Endometrial microvascular endothelial cells (primary cell): ENCODE data around the gene IPO8. TPM values are rescaled to one million over a fixed set of nuclear protein-coding genes. Genes with fewer than 3 reads are reported as not detected.
"Not testable (repeated sequence)": the region's sequence is repeated elsewhere in the genome, so short reads cannot be mapped to it uniquely, and the experiment has no call there.

Source experiments
- in situ Hi-C: cut with HindIII; loops from 2 replicates; pipeline ENCODE4 v1.10.0; 2017; ENCODE audit warnings: low sequenced_read_pairs, low pct_unique_long_range_greater_than_20kb; ENCODE audit errors: inconsistent ontology term
- total RNA-seq: library from RNA; depleted of rRNA; stranded (reverse); fragments of >200 nt; gene quantifications from one replicate; pipeline ENCODE4 v1.2.3, GENCODE V29; 2015; ENCODE audit errors: inconsistent ontology term

Gene IPO8
- total RNA-seq, 1 donor from 2014 or later, result 27.4 TPM

GRCh38 chr12:30617346-30618016, 78.2 kb downstream of the IPO8 start:
- in situ Hi-C loops, result no loop called here

- in situ Hi-C loops, result no loop called here
Measured at GRCh38 chr12:30614031-30614430, 81.6 kb downstream of the IPO8 start.

- in situ Hi-C loops, result no loop called here
Measured at GRCh38 chr12:30613119-30613830, 82.4 kb downstream of the IPO8 start.

GRCh38 chr12:30610718-30611117, 85.0 kb downstream of the IPO8 start:
- in situ Hi-C loops, result no loop called here

GRCh38 chr12:30609819-30610218, 85.8 kb downstream of the IPO8 start:
- in situ Hi-C loops, result not testable (repeated sequence)

GRCh38 chr12:30604302-30604701, 91.4 kb downstream of the IPO8 start:
- in situ Hi-C loops, result not testable (repeated sequence)

GRCh38 chr12:30603129-30603528, 92.5 kb downstream of the IPO8 start:
- in situ Hi-C loops, result no loop called here

- in situ Hi-C loops, result no loop called here
Measured at GRCh38 chr12:30602678-30603077, 93.0 kb downstream of the IPO8 start.

- in situ Hi-C loops, result no loop called here
Measured at GRCh38 chr12:30599608-30600007, 96.1 kb downstream of the IPO8 start.

- in situ Hi-C loops, result no loop called here
Measured at GRCh38 chr12:30598889-30599288, 96.8 kb downstream of the IPO8 start.

- in situ Hi-C loops, result no loop called here
Measured at GRCh38 chr12:30595742-30596141, 99.9 kb downstream of the IPO8 start.

- in situ Hi-C loops, result no loop called here
Measured at GRCh38 chr12:30594509-30594908, 101.2 kb downstream of the IPO8 start.

GRCh38 chr12:30588572-30588971, 107.1 kb downstream of the IPO8 start:
- in situ Hi-C loops, result not testable (repeated sequence)

- in situ Hi-C loops, result no loop called here
Measured at GRCh38 chr12:30587782-30588181, 107.9 kb downstream of the IPO8 start.

GRCh38 chr12:30585877-30586276, 109.8 kb downstream of the IPO8 start:
- in situ Hi-C loops, result no loop called here

GRCh38 chr12:30582943-30583342, 112.7 kb downstream of the IPO8 start:
- in situ Hi-C loops, result no loop called here

- in situ Hi-C loops, result no loop called here
Measured at GRCh38 chr12:30580344-30580743, 115.3 kb downstream of the IPO8 start.
